ENCODE results near the gene GNG7. TPM values are rescaled to one million over a fixed set of nuclear protein-coding genes. Genes with fewer than 3 reads are reported as not detected.

GNG7 gene
- total RNA-seq, 4 donors from 2014 or later, result 0.57 to 3.8 (median 1.6) TPM

- WGBS, 2 donors, result 28 to 77% methylated on average over 8 to 17 of the region's 23 CpGs
- TF ChIP-seq CTCF (IDR thresholded peaks at IDR 0.05) (peak in 2 of 6 experiments; percentile 14 to 36), POLR2A (IDR thresholded peaks at IDR 0.05) (no peak)
- Histone ChIP-seq H3K4me3 (peak overlapping the region in 3 of 4 donors; percentile 28 to 52 (median 31)), H3K27ac (peak overlapping the region; percentile 65 to 90 (median 89)), H3K9me3 (no peaks in the 10 kb centered on the region), H3K27me3 (no peaks in the 10 kb centered on the region), H3K36me3 (no peaks in the 10 kb centered on the region), H3K4me1 (peaks cover 21 to 59% (median 32%) of the 10 kb centered on the region in 3 donors)
- DNase-seq, result no peak
- intact Hi-C loops (cut with DNase I), result loop anchor here (10.0 kb wide), 1 partner anchor 58 kb away; no protein-coding TSS in a partner anchor
Observed at GRCh38 chr19:2602391-2603181, 99.9 kb downstream of the GNG7 start.

DNA sequence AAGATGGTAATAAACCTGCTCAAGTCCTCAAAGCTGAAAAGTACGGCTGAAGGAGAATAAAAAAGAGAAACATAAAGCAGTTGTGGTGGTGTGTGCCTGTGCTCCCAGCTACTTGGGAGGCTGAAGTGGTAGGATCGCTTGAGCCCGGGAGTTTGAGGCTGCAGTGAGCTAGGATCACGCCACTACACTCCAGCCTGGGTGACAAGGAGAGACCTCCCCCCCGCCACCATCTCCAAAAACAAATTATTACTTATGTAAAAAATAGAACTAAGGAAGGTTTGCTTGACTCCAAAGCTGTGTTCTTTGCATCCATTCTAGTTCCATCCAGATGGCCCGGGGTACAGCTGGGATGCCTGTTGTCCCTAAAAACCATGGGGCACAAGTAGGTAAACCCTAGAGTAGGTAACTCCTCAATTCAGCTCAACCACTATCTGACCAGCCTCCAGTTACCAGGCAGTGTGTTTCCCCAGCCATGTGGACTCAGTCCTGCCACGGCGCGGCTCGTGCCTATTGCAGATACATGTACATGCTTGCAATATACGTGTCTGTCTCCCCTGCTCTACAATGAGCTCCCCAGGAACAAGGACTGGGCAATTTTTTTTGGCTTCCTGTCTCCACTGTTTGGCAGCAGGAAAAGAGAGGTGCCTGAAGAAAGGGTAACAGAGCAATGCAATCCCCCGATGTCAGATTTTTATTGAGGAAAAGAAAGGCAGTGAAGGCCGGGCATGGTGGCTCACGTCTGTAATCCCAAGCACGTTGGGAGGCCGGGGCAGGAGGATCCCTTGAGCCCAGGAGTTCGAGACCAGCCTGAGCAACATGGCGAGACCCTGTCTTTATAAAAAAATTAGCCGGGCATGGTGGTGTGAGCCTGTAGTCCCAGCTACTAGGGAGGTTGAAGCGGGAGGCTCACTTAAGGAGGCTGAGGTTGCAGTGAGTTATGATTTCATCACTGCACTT lies 101.3 kb downstream of the GNG7 start:
- no peak for DNase-seq
- no peak overlapping the region for H3K4me3 ChIP-seq

GRCh38 chr19:2594319-2594718 lies 108.2 kb downstream of the GNG7 start:
- no peak overlapping the region for H3K27ac ChIP-seq
- H3K9me3 ChIP-seq, result no peaks in the 10 kb centered on the region
- H3K36me3 ChIP-seq, result no peaks in the 10 kb centered on the region
- DNase-seq, result no peak
- H3K4me1 ChIP-seq, result peaks cover 3 to 9% (median 6%) of the 10 kb centered on the region in 3 donors
- 70 to 73% methylated on average over 7 of the region's 7 CpGs for WGBS, 2 donors
- no peaks in the 10 kb centered on the region for H3K27me3 ChIP-seq
- no peak overlapping the region for H3K4me3 ChIP-seq
- TF ChIP-seq POLR2A (IDR thresholded peaks at IDR 0.05), result no peak
- no peak for TF ChIP-seq CTCF (IDR thresholded peaks at IDR 0.05)
- intact Hi-C loops (cut with DNase I), result no loop called here

More for the DNA sequence above, 101.3 kb downstream of the GNG7 start:
- no peak for TF ChIP-seq CTCF (IDR thresholded peaks at IDR 0.05)
- no peak for TF ChIP-seq POLR2A (IDR thresholded peaks at IDR 0.05)
- Histone ChIP-seq H3K36me3 (no peaks in the 10 kb centered on the region), H3K27me3 (no peaks in the 10 kb centered on the region), H3K4me1 (peaks cover 21 to 56% (median 32%) of the 10 kb centered on the region in 3 donors), H3K9me3 (no peaks in the 10 kb centered on the region), H3K27ac (peak overlapping the region; percentile 65 to 89 (median 82))
- intact Hi-C loops (cut with DNase I), result loop anchor here (10.0 kb wide), 1 partner anchor 56 kb away; no protein-coding TSS in a partner anchor
- WGBS, 2 donors, result 57 to 58% methylated on average over 16 to 19 of the region's 20 CpGs

GRCh38 chr19:2592824-2593223 lies 109.7 kb downstream of the GNG7 start:
- no peak for TF ChIP-seq CTCF (IDR thresholded peaks at IDR 0.05)
- TF ChIP-seq POLR2A (IDR thresholded peaks at IDR 0.05), result no peak
- no peak for DNase-seq
- Histone ChIP-seq H3K4me1 (peaks cover 0 to 11% (median 0%) of the 10 kb centered on the region in 3 donors), H3K27ac (no peak overlapping the region), H3K9me3 (no peaks in the 10 kb centered on the region), H3K36me3 (no peaks in the 10 kb centered on the region), H3K27me3 (no peaks in the 10 kb centered on the region), H3K4me3 (no peak overlapping the region)
- 54 to 63% methylated on average over 4 of the region's 4 CpGs for WGBS, 2 donors
- intact Hi-C loops (cut with DNase I), result no loop called here
